Chondrocyte (in vitro differentiated cells): ENCODE data around the gene FRRS1L. TPM values are rescaled to one million over a fixed set of nuclear protein-coding genes. Genes with fewer than 3 reads are reported as not detected.

Source experiments
- DNase-seq: peaks from one replicate; pipeline ENCODE4 v3.0.0; 2021; ENCODE audit warnings: mixed read lengths, low spot score
- H3K27ac Mint-ChIP-seq: one replicate; pipeline ENCODE4 v1.8.0; 2021; ENCODE audit warnings: mild to moderate bottlenecking, moderate library complexity, mixed read lengths; ENCODE audit not compliant: unreplicated experiment
- H3K27me3 Mint-ChIP-seq: 2 replicates; pipeline ENCODE4 v1.8.0; 2021; ENCODE audit warnings: low read depth, mixed read lengths
- H3K36me3 Mint-ChIP-seq: 2 replicates; pipeline ENCODE4 v1.8.0; 2021; ENCODE audit warnings: low read depth, mixed read lengths
- H3K4me1 Mint-ChIP-seq: 2 replicates; pipeline ENCODE4 v1.8.0; 2021; ENCODE audit warnings: low read depth, mild to moderate bottlenecking, mixed read lengths
- H3K4me3 Mint-ChIP-seq: one replicate; pipeline ENCODE4 v1.8.0; 2021; ENCODE audit warnings: mild to moderate bottlenecking, moderate library complexity, mixed read lengths; ENCODE audit not compliant: unreplicated experiment
- H3K9me3 Mint-ChIP-seq: 2 replicates; pipeline ENCODE4 v1.8.0; 2021; ENCODE audit warnings: low read depth, mixed read lengths
- CTCF ChIP-seq: fragments of 200-600 bp; sonication (generic); IDR thresholded peaks from 2 replicates; pipeline ENCODE4 v1.5.0; 2021; ENCODE audit warnings: antibody characterized with exemption, mild to moderate bottlenecking, moderate library complexity
- total RNA-seq: library from RNA; stranded (reverse); gene quantifications from 3 replicates; pipeline ENCODE4 v1.2.1, GENCODE V29; 2021

The FRRS1L gene
- total RNA-seq, 1 donor from 2014 or later = 5.3 TPM

DNA sequence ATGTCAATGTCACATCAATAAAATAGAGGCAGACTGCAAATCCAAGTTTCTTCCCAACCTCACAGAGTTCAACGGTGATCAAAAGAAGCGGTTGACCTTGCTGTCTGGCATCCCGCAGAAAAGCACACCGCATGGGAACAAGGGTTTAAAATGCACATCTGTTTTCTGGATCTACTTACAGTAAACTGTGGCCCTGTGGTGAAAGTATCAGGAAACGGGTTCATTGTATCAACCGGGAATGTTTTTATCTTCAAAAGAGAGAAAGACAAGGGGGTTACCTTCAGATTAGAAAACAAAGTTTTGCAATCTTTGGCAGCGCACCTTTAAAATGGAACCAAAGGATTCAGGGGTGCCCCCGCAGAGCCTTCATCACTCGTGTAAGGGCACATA, 15.5 kb upstream of the FRRS1L start:
- no peak for TF ChIP-seq CTCF
- no peaks in the 10 kb centered on the region for H3K27me3 Mint-ChIP-seq
- no peak overlapping the region for H3K4me3 Mint-ChIP-seq
- DNase-seq = no peak
- H3K4me1 Mint-ChIP-seq = no peaks in the 10 kb centered on the region
- no peaks in the 10 kb centered on the region for H3K36me3 Mint-ChIP-seq
- no peak overlapping the region for H3K27ac Mint-ChIP-seq
- no peaks in the 10 kb centered on the region for H3K9me3 Mint-ChIP-seq

- DNase-seq = no peak
- Mint-ChIP-seq H3K4me3 (no peak overlapping the region), H3K36me3 (no peaks in the 10 kb centered on the region), H3K4me1 (no peaks in the 10 kb centered on the region), H3K27ac (no peak overlapping the region), H3K9me3 (no peaks in the 10 kb centered on the region), H3K27me3 (no peaks in the 10 kb centered on the region)
- TF ChIP-seq CTCF = no peak
Observed at GRCh38 chr9:109181284-109181683, 14.2 kb upstream of the FRRS1L start.

DNA sequence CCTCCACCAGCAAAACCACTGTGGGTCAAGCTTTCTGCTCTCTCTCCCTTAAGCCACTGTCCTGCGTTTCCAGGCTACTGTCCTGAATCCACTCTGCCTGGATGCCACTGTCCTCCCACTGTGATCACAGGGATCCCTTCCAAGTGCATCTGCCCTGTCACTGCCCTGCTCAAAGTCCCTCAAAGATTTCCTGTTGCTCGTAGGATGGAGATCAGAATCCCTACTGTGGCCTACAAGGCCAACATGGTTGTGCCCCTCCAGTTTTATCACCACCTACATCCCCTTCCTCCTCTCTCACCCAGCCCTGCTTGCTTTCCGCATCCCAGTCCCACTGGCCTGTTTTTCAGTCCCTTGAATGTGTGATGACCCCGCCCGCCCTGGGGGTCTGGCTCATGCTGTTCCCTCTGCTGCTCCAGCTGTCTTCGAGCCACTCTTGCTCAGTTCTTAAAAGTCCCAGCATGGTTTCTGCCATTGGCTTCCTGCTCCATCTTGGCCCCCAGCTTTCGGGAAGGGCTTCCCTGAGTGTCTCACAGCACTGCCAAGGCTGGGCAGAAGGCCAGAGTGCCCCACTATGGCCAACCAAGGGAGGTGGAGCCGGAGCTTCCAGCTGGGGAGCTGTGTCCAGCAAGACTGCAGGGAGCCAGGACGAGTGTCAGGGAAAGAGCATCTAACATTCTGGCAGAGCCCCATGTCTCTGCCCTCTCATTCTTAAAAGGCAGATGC, 12.9 kb upstream of the FRRS1L start:
- Mint-ChIP-seq H3K9me3 (no peaks in the 10 kb centered on the region), H3K4me3 (no peak overlapping the region), H3K27me3 (no peaks in the 10 kb centered on the region), H3K4me1 (no peaks in the 10 kb centered on the region), H3K27ac (no peak overlapping the region), H3K36me3 (no peaks in the 10 kb centered on the region)
- TF ChIP-seq CTCF = no peak
- no peak for DNase-seq

- H3K4me3 Mint-ChIP-seq = no peak overlapping the region
- no peak for TF ChIP-seq CTCF
- DNase-seq = no peak
- H3K27me3 Mint-ChIP-seq = no peaks in the 10 kb centered on the region
- H3K36me3 Mint-ChIP-seq = no peaks in the 10 kb centered on the region
- H3K9me3 Mint-ChIP-seq = no peaks in the 10 kb centered on the region
- H3K4me1 Mint-ChIP-seq = no peaks in the 10 kb centered on the region
- no peak overlapping the region for H3K27ac Mint-ChIP-seq
Observed at GRCh38 chr9:109176963-109177362, 9.9 kb upstream of the FRRS1L start.

DNA sequence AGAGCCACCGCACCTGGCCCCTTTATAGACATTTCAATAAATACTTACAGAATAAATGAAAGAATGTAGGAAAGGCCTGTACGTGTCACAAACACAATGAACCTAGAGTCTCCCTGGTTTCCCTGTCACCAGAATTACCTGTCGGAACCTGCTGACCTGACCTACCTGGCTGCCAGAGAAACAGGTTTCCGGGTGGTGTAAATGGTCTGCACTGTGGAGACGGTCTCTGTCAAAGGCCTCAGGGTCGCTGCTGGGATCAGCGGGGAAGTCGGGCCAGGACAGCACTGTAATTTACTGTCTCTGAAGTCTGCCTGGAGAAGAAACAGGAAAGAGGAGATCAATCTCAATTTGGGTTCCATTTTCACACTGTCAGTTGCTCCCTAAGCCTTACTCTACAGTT, 9.3 kb upstream of the FRRS1L start:
- Mint-ChIP-seq H3K36me3 (no peaks in the 10 kb centered on the region), H3K4me3 (no peak overlapping the region), H3K27ac (no peak overlapping the region), H3K27me3 (no peaks in the 10 kb centered on the region), H3K4me1 (no peaks in the 10 kb centered on the region), H3K9me3 (no peaks in the 10 kb centered on the region)
- DNase-seq = no peak
- no peak for TF ChIP-seq CTCF
